GM19239 (cell line): ENCODE results near the gene HAUS1.
"Not testable (repeated sequence)": the region's sequence is repeated elsewhere in the genome, so short reads cannot be mapped to it uniquely, and the experiment has no call there.

ENCODE experiments used
- DNase-seq: peaks from one replicate; pipeline ENCODE4 v3.0.0; 2011; ENCODE audit warnings: low spot score; ENCODE audit not compliant: insufficient read length
- FAIRE-seq: peaks from 2 replicates; lab custom pipeline; 2011; peaks lifted over from hg19 to GRCh38; lab: Jason Lieb, UNC

The HAUS1 gene

GRCh38 chr18:46080156-46080555, 24.0 kb upstream of the HAUS1 start:
- FAIRE-seq (no peak), DNase-seq (no peak)

- FAIRE-seq, result no peak
- DNase-seq, result no peak
These were observed 19.8 kb upstream of the HAUS1 start for GRCh38 chr18:46084431-46084830.

- not testable (repeated sequence) for DNase-seq, FAIRE-seq
These were observed 15.7 kb upstream of the HAUS1 start for GRCh38 chr18:46088501-46088900.

GRCh38 chr18:46095532-46095931, 8.7 kb upstream of the HAUS1 start:
- FAIRE-seq (no peak), DNase-seq (no peak)

GRCh38 chr18:46096651-46097300, 7.4 kb upstream of the HAUS1 start:
- no peak for FAIRE-seq
- DNase-seq, result no peak

- peak; percentile 39 for FAIRE-seq
- no peak for DNase-seq
These were observed 6.8 kb upstream of the HAUS1 start for GRCh38 chr18:46097431-46097800.

- peak; percentile 73 for FAIRE-seq
- peak; percentile 65 for DNase-seq
These were observed 6.2 kb upstream of the HAUS1 start, which contains the start of gene ATP5F1A for GRCh38 chr18:46097801-46098615. Gene ATP5F1A, minus strand, starts transcription at chr18:46098296. Its CDS starts 65 bp downstream, at chr18:46098231.

- FAIRE-seq (no peak), DNase-seq (no peak)
These were observed 5.6 kb upstream of the HAUS1 start for GRCh38 chr18:46098616-46098933.

GRCh38 chr18:46099463-46099862, 4.7 kb upstream of the HAUS1 start:
- no peak for DNase-seq
- FAIRE-seq, result no peak

- FAIRE-seq, result no peak
These were observed 5.2 kb downstream of the HAUS1 start for GRCh38 chr18:46109386-46109785.

GRCh38 chr18:46110406-46110805, 6.2 kb downstream of the HAUS1 start:
- FAIRE-seq (no peak), DNase-seq (no peak)

More at GRCh38 chr18:46109386-46109785, 5.2 kb downstream of the HAUS1 start:
- DNase-seq, result no peak

GRCh38 chr18:46113751-46114150, 9.6 kb downstream of the HAUS1 start:
- no peak for FAIRE-seq
- DNase-seq, result no peak

GRCh38 chr18:46126625-46127024, 22.4 kb downstream of the HAUS1 start:
- not testable (repeated sequence) for DNase-seq, FAIRE-seq

- no peak for FAIRE-seq
- DNase-seq, result no peak
These were observed 25.9 kb downstream of the HAUS1 start for GRCh38 chr18:46130061-46130460.

- not testable (repeated sequence) for FAIRE-seq, DNase-seq
These were observed 26.4 kb downstream of the HAUS1 start for GRCh38 chr18:46130549-46130948.

- FAIRE-seq, result no peak
These were observed 29.3 kb downstream of the HAUS1 start for GRCh38 chr18:46133534-46133933.

GRCh38 chr18:46134920-46135675, 30.9 kb downstream of the HAUS1 start:
- no peak for FAIRE-seq
- DNase-seq, result no peak

More at GRCh38 chr18:46133534-46133933, 29.3 kb downstream of the HAUS1 start:
- DNase-seq, result no peak

GRCh38 chr18:46140173-46140572, 36.0 kb downstream of the HAUS1 start:
- FAIRE-seq (no peak), DNase-seq (no peak)

GRCh38 chr18:46141199-46141598, 37.0 kb downstream of the HAUS1 start:
- FAIRE-seq (no peak), DNase-seq (no peak)

- DNase-seq, result peak; percentile 39
- peak; percentile 95 for FAIRE-seq
These were observed 44.6 kb downstream of the HAUS1 start for GRCh38 chr18:46148810-46149209.

GRCh38 chr18:46152436-46152807, 48.2 kb downstream of the HAUS1 start:
- no peak for DNase-seq

More at GRCh38 chr18:46152436-46152807, 48.2 kb downstream of the HAUS1 start:
- no peak for FAIRE-seq
